Naive thymus-derived CD8-positive, alpha-beta T cell (primary cell): ENCODE measurements around the gene RAB5B. TPM values are rescaled to one million over a fixed set of nuclear protein-coding genes. Genes with fewer than 3 reads are reported as not detected.
"Not testable (repeated sequence)": the region's sequence is repeated elsewhere in the genome, so short reads cannot be mapped to it uniquely, and the experiment has no call there.

Experiments used
- ATAC-seq, 2 donors: fragments of 150-1000 bp; cut with Tn5 transposase in 1 of 2; sonication (Bioruptor Pico), chemical (Tn5 transposase) in 1 of 2; 1 replicate in 1 of 2; 2 replicates in 1 of 2; pipeline ENCODE4 v1.10.0; 2021; ENCODE audit warnings: mild to moderate bottlenecking in 2 of 2, moderate library complexity in 2 of 2
- POLR2A ChIA-PET: fragments of 350-600 bp; sonication (Branson Sonifier 250); formaldehyde crosslinking; loops from one replicate; lab custom pipeline; 2021; ENCODE audit warnings: antibody characterized with exemption; lab: Charles Lee
- DNase-seq, 10 donors: peaks; one replicate each; pipeline versions ENCODE4 v3.0.0 to v3.0.0-alpha.2; 2020 to 2022
- H3K27ac Mint-ChIP-seq, 10 donors: one replicate each; pipeline ENCODE4 v1.8.0; 2020 to 2022; ENCODE audit warnings: mild to moderate bottlenecking in 10 of 10, mixed read lengths in 10 of 10, moderate library complexity in 4 of 10, inconsistent platforms in 1 of 10
- H3K27me3 Mint-ChIP-seq, 5 donors: one replicate each; pipeline ENCODE4 v1.8.0; 2021 to 2022; ENCODE audit warnings: mixed read lengths in 5 of 5
- H3K36me3 Mint-ChIP-seq, 3 donors: one replicate each; pipeline ENCODE4 v1.8.0; 2020 to 2022; ENCODE audit warnings: mixed read lengths in 3 of 3, mild to moderate bottlenecking in 2 of 3, inconsistent platforms in 1 of 3
- H3K4me1 Mint-ChIP-seq, 4 donors: one replicate each; pipeline ENCODE4 v1.8.0; 2021 to 2022; ENCODE audit warnings: mixed read lengths in 4 of 4
- H3K4me3 Mint-ChIP-seq, 10 donors: one replicate each; pipeline ENCODE4 v1.8.0; 2020 to 2022; ENCODE audit warnings: mild to moderate bottlenecking in 10 of 10, mixed read lengths in 10 of 10, moderate library complexity in 6 of 10, inconsistent platforms in 1 of 10
- H3K9me3 Mint-ChIP-seq, 9 donors: one replicate each; pipeline ENCODE4 v1.8.0; 2020 to 2022; ENCODE audit warnings: mixed read lengths in 9 of 9, mild to moderate bottlenecking in 3 of 9, inconsistent platforms in 1 of 9, moderate library complexity in 1 of 9
- polyA plus RNA-seq, 3 donors: library from polyadenylated mRNA; unstranded; fragments of 300-500 nt; fragmentation: Illumina TruSeq; gene quantifications; one replicate each; pipeline ENCODE4 v1.2.3, GENCODE V29; 2021
- total RNA-seq, 8 experiments: library from RNA in 2 of 8; stranded (reverse) in 2 of 8; gene quantifications; one replicate each; pipeline ENCODE4 v1.2.3 and lab custom pipeline; 2021 to 2026

RAB5B gene
- total and polyA plus RNA-seq, 5 experiments from 2014 or later = 61.6 to 95.2 (median 69.4) TPM

- peak within 1 kb of the TSS; percentile 95 to 100 (median 99) for H3K27ac Mint-ChIP-seq
- no peaks in the 10 kb centered on the region for H3K9me3 Mint-ChIP-seq
- peaks cover 13 to 37% (median 32%) of the 10 kb centered on the region in 4 donors for H3K4me1 Mint-ChIP-seq
- POLR2A ChIA-PET = interaction anchor here (0.8 to 2.8 kb wide), 7 partner anchors 9 to 304 kb away, joined by 3 to 24 read pairs (median 5); partner anchors contain the start of genes DNAJC14, PA2G4, SUOX and ZC3H10
- H3K27me3 Mint-ChIP-seq = no peaks in the 10 kb centered on the region
- peaks cover 5 to 38% (median 12%) of the 10 kb centered on the region in 3 donors for H3K36me3 Mint-ChIP-seq
- ATAC-seq = peak; percentile 89
- H3K4me3 Mint-ChIP-seq = peak within 1 kb of the TSS; percentile 90 to 100 (median 99)
- DNase-seq = peak; percentile 81 to 98 (median 90)
Measured at GRCh38 chr12:56041552-56042429, 67.9 kb downstream of the RAB5B start, which contains the start of gene RPS26. Gene RPS26 (plus strand): TSS chr12:56041918. CDS start chr12:56042167, 249 bp downstream.

GRCh38 chr12:56042430-56042813 is 68.5 kb downstream of the RAB5B start:
- Mint-ChIP-seq H3K4me1 (peaks cover 13 to 40% (median 33%) of the 10 kb centered on the region in 4 donors), H3K36me3 (peaks cover 5 to 38% (median 12%) of the 10 kb centered on the region in 3 donors), H3K4me3 (peak overlapping the region; percentile 90 to 100 (median 99)), H3K27ac (peak overlapping the region; percentile 95 to 100 (median 99))
- peak in 1 of 2 donors; percentile 2 for ATAC-seq
- POLR2A ChIA-PET, DNase-seq, H3K9me3 Mint-ChIP-seq, H3K27me3 Mint-ChIP-seq: not testable (repeated sequence)

GRCh38 chr12:56042843-56043242 is 69.0 kb downstream of the RAB5B start:
- no peak for ATAC-seq
- no peak for DNase-seq
- peak overlapping the region; percentile 90 to 100 (median 99) for H3K4me3 Mint-ChIP-seq
- no peaks in the 10 kb centered on the region for H3K9me3 Mint-ChIP-seq
- H3K27ac Mint-ChIP-seq = peak overlapping the region; percentile 95 to 100 (median 99)
- H3K27me3 Mint-ChIP-seq = no peaks in the 10 kb centered on the region
- peaks cover 5 to 38% (median 12%) of the 10 kb centered on the region in 3 donors for H3K36me3 Mint-ChIP-seq
- H3K4me1 Mint-ChIP-seq = peaks cover 13 to 40% (median 33%) of the 10 kb centered on the region in 4 donors
- POLR2A ChIA-PET = interaction anchor here (1.0 to 2.6 kb wide), 3 partner anchors 10 to 95 kb away, joined by 4 to 25 read pairs (median 4); partner anchors contain the start of gene PA2G4

Other genes starting within 250 kb of the RAB5B start
- gene CD63, start 245.1 kb upstream of the RAB5B start, total RNA-seq = 10 to 100 TPM; 41.0 to 46.5 TPM
- gene CD63, start 245.1 kb upstream of the RAB5B start, polyA plus RNA-seq = 100 to 1,000 TPM; 119 to 412 (median 135) TPM
- 1 to 10 TPM; 5.8 to 7.7 TPM for gene GDF11, start 231.0 kb upstream of the RAB5B start, total RNA-seq
- gene GDF11, start 231.0 kb upstream of the RAB5B start, polyA plus RNA-seq = 1 to 10 TPM in 1 of 3 donors, under 1 TPM in 2; 0.82 to 1.5 (median 0.99) TPM
- 10 to 100 TPM; 43.6 to 43.9 TPM for gene SARNP, start 156.4 kb upstream of the RAB5B start, total RNA-seq
- 100 to 1,000 TPM in 1 of 3 donors, 10 to 100 TPM in 2; 93.6 to 104 (median 94.0) TPM for gene SARNP, start 156.4 kb upstream of the RAB5B start, polyA plus RNA-seq
- gene ORMDL2, start 156.0 kb upstream of the RAB5B start, total RNA-seq = 10 to 100 TPM; 43.2 to 46.8 TPM
- 10 to 100 TPM; 71.6 to 92.5 (median 90.3) TPM for gene ORMDL2, start 156.0 kb upstream of the RAB5B start, polyA plus RNA-seq
- gene DNAJC14, start 144.5 kb upstream of the RAB5B start, total RNA-seq = 10 to 100 TPM; 34.7 to 35.0 TPM
- 10 to 100 TPM; 31.0 to 39.6 (median 35.5) TPM for gene DNAJC14, start 144.5 kb upstream of the RAB5B start, polyA plus RNA-seq
- under 1 TPM in 1 of 2 experiments, not detected in 1; 0.55 TPM for gene MMP19, start 131.1 kb upstream of the RAB5B start, total RNA-seq
- not detected for gene MMP19, start 131.1 kb upstream of the RAB5B start, polyA plus RNA-seq
- gene PYM1, start 46.2 kb upstream of the RAB5B start, total RNA-seq = 10 to 100 TPM; 33.1 to 44.4 TPM
- gene PYM1, start 46.2 kb upstream of the RAB5B start, polyA plus RNA-seq = 10 to 100 TPM; 54.4 to 65.7 (median 55.0) TPM
- 1,000 to 10,000 TPM; 1,302 to 1,328 TPM for gene DGKA, start 42.9 kb upstream of the RAB5B start, total RNA-seq
- gene DGKA, start 42.9 kb upstream of the RAB5B start, polyA plus RNA-seq = 100 to 1,000 TPM; 145 to 378 (median 232) TPM
- not detected for gene PMEL, start 8.0 kb upstream of the RAB5B start, total RNA-seq
- under 1 TPM in 1 of 3 donors, not detected in 2; 0.15 TPM for gene PMEL, start 8.0 kb upstream of the RAB5B start, polyA plus RNA-seq
- gene CDK2, start 7.2 kb upstream of the RAB5B start, total RNA-seq = 10 to 100 TPM; 27.5 to 30.8 TPM
- gene CDK2, start 7.2 kb upstream of the RAB5B start, polyA plus RNA-seq = 10 to 100 TPM in 1 of 3 donors, 1 to 10 TPM in 2; 8.0 to 12.4 (median 9.5) TPM
- 1 to 10 TPM; 5.6 to 6.3 TPM for gene SUOX, start 23.2 kb downstream of the RAB5B start, total RNA-seq
- gene SUOX, start 23.2 kb downstream of the RAB5B start, polyA plus RNA-seq = under 1 TPM in 2 of 3 donors, not detected in 1; 0.10 to 0.58 TPM
- gene IKZF4, start 47.0 kb downstream of the RAB5B start, total RNA-seq = 1 to 10 TPM; 4.4 to 5.2 TPM
- gene IKZF4, start 47.0 kb downstream of the RAB5B start, polyA plus RNA-seq = under 1 TPM; 0.48 to 0.67 (median 0.53) TPM
- gene RPS26, start 67.8 kb downstream of the RAB5B start, total RNA-seq = 10 to 100 TPM; 56.1 to 58.4 TPM
- gene RPS26, start 67.8 kb downstream of the RAB5B start, polyA plus RNA-seq = 1,000 to 10,000 TPM in 1 of 3 donors, 100 to 1,000 TPM in 2; 743 to 1,060 (median 810) TPM
- gene ERBB3, start 106.1 kb downstream of the RAB5B start, total RNA-seq = 10 to 100 TPM; 22.7 to 26.0 TPM
- 1 to 10 TPM; 1.3 to 3.3 (median 1.7) TPM for gene ERBB3, start 106.1 kb downstream of the RAB5B start, polyA plus RNA-seq
- gene PA2G4, start 130.5 kb downstream of the RAB5B start, total RNA-seq = 100 to 1,000 TPM; 132 to 135 TPM
- gene PA2G4, start 130.5 kb downstream of the RAB5B start, polyA plus RNA-seq = 100 to 1,000 TPM; 219 to 241 (median 241) TPM
- gene RPL41, start 142.6 kb downstream of the RAB5B start, total RNA-seq = 1,000 to 10,000 TPM; 5,098 to 5,261 TPM
- over 10,000 TPM in 1 of 3 donors, 1,000 to 10,000 TPM in 2; 8,782 to 10,436 (median 9,902) TPM for gene RPL41, start 142.6 kb downstream of the RAB5B start, polyA plus RNA-seq
- gene ZC3H10, start 144.2 kb downstream of the RAB5B start, total RNA-seq = 10 to 100 TPM; 15.1 to 15.9 TPM
- gene ZC3H10, start 144.2 kb downstream of the RAB5B start, polyA plus RNA-seq = 1 to 10 TPM; 1.3 to 2.5 (median 1.8) TPM
- gene ESYT1, start 154.2 kb downstream of the RAB5B start, total RNA-seq = 100 to 1,000 TPM; 257 to 270 TPM
- 100 to 1,000 TPM; 354 to 433 (median 357) TPM for gene ESYT1, start 154.2 kb downstream of the RAB5B start, polyA plus RNA-seq
- gene MYL6B, start 178.5 kb downstream of the RAB5B start, total RNA-seq = 1 to 10 TPM; 3.5 to 5.9 TPM
- gene MYL6B, start 178.5 kb downstream of the RAB5B start, polyA plus RNA-seq = 1 to 10 TPM; 3.4 to 4.0 (median 3.8) TPM
- gene MYL6, start 184.3 kb downstream of the RAB5B start, total RNA-seq = 100 to 1,000 TPM; 421 to 448 TPM
- 1,000 to 10,000 TPM; 1,813 to 2,533 (median 2,044) TPM for gene MYL6, start 184.3 kb downstream of the RAB5B start, polyA plus RNA-seq
- 100 to 1,000 TPM; 189 to 197 TPM for gene SMARCC2, start 215.4 kb downstream of the RAB5B start, total RNA-seq
- gene SMARCC2, start 215.4 kb downstream of the RAB5B start, polyA plus RNA-seq = 10 to 100 TPM; 46.3 to 70.4 (median 54.1) TPM
- 10 to 100 TPM; 34.2 to 35.0 TPM for gene RNF41, start 247.8 kb downstream of the RAB5B start, total RNA-seq
- 10 to 100 TPM; 35.7 to 45.1 (median 41.8) TPM for gene RNF41, start 247.8 kb downstream of the RAB5B start, polyA plus RNA-seq